Coronary artery (tissue), 2 donors: ENCODE measurements around the gene AGXT.

ENCODE experiments used
- DNase-seq: peaks from one replicate; pipeline ENCODE4 v3.0.0-alpha.2; 2017; ENCODE audit warnings: low spot score
- H3K27ac ChIP-seq, 2 donors: fragments of 200-600 bp; sonication (generic); one replicate each; pipeline ENCODE4 v1.5.1; 2016 to 2019
- H3K4me3 ChIP-seq: fragments of 200-600 bp; sonication (generic); 2 replicates; pipeline ENCODE4 v1.5.1; 2016; ENCODE audit warnings: mild to moderate bottlenecking, moderate library complexity
- TF ChIP-seq, protein P1 (sequence below): fragments of 200-600 bp; sonication (generic); IDR thresholded peaks from one replicate; pipeline ENCODE4 v1.5.1; 2019; ENCODE audit warnings: antibody characterized with exemption

AGXT gene

DNA sequence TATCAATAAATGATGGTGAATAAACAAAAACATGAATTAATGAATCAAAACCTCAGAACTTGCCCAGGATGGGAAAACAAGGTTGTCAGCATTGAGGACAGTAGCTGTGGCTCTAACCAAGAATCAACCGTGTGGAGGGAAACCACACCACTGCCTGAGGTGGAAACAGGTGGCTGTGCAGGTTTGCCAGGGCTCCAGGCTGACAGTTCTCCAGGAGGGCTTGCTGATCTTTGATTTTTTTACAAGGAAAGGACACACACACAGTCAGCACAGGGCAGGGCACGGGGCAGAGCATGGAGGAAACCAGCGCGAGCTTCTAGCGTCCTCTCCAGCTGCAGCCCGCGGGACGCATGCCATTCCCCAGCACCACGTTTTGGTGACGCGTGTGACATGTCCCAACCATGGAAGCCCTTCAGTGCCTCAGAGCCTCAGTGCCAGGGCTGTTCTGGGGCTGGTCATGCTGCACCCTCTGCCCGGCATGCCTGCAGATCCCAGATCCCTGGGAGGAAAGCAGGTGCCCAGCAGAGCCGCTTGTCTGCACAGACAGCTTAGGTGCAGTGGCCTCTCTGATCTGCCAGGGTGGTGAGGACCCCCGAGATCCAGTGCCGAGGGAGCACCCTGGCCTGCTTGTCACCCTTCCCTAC lies 15.8 kb upstream of the AGXT start:
- TF ChIP-seq, protein P1, sequence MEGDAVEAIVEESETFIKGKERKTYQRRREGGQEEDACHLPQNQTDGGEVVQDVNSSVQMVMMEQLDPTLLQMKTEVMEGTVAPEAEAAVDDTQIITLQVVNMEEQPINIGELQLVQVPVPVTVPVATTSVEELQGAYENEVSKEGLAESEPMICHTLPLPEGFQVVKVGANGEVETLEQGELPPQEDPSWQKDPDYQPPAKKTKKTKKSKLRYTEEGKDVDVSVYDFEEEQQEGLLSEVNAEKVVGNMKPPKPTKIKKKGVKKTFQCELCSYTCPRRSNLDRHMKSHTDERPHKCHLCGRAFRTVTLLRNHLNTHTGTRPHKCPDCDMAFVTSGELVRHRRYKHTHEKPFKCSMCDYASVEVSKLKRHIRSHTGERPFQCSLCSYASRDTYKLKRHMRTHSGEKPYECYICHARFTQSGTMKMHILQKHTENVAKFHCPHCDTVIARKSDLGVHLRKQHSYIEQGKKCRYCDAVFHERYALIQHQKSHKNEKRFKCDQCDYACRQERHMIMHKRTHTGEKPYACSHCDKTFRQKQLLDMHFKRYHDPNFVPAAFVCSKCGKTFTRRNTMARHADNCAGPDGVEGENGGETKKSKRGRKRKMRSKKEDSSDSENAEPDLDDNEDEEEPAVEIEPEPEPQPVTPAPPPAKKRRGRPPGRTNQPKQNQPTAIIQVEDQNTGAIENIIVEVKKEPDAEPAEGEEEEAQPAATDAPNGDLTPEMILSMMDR = no peak
- Histone ChIP-seq H3K4me3 (no peak overlapping the region), H3K27ac (no peak overlapping the region)
- no peak for DNase-seq

DNA sequence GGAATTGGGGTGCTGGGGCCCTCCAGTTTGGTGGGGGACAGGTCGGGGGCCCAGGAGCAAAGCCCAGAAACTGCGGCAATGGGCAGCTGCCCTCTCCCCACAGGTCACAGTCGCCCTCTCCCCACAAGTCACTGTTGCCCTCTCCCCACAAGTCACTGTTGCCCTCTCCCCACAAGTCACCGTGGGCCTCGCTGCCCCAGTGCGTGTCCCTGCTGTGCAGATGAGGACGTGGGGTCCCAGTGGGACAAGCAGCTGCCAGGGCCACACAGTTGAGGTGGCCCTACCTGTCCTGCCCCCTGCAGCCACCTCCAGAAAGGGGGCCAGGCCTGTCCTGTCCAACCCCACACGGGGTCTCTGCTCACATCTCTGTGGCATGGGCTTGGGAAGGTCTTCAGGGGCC lies 13.0 kb upstream of the AGXT start:
- TF ChIP-seq, protein P1 = no peak
- DNase-seq = no peak
- no peak overlapping the region for H3K27ac ChIP-seq
- no peak overlapping the region for H3K4me3 ChIP-seq

DNA sequence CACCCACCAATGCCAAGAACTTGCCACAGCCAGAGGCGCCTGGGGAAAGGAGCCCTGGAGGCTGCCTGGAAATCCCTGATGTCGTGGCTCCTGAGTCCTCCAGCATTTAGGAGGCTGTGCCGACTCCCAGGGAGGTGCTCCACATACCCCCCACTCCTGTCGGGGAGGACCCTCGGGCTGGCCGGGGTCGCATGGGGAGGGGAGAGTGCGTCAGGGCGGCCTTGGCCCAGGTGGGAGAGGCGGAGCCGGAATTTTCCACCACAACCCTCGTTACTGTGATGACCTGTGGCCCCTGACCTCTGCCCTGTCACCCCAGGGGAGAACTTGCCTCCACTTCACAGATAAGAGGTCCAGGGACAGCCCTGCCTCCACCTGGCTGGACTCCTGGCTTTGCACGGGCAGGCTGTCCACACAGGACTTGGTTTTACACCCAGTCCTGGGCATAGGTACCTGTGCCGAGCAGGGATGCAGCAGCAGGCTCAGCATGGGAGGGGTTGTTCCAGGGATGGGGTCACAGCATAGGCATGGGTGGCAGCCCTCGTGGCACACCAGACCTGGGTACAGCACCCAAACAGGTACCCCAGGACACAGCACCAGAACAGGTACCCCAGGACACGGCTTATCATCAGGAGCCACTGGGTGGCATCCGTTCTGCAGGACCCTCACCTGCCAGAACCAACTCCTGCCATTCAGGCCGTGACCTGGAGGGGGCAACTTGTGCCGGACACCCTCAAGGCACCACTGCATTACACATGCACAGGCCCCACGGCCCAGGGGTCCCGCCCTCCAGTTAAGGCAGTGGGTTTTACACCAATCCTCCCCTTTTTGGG lies 12.3 kb upstream of the AGXT start:
- TF ChIP-seq, protein P1 = no peak
- DNase-seq = peak; percentile 67
- H3K4me3 ChIP-seq = no peak overlapping the region
- H3K27ac ChIP-seq = no peak overlapping the region

DNA sequence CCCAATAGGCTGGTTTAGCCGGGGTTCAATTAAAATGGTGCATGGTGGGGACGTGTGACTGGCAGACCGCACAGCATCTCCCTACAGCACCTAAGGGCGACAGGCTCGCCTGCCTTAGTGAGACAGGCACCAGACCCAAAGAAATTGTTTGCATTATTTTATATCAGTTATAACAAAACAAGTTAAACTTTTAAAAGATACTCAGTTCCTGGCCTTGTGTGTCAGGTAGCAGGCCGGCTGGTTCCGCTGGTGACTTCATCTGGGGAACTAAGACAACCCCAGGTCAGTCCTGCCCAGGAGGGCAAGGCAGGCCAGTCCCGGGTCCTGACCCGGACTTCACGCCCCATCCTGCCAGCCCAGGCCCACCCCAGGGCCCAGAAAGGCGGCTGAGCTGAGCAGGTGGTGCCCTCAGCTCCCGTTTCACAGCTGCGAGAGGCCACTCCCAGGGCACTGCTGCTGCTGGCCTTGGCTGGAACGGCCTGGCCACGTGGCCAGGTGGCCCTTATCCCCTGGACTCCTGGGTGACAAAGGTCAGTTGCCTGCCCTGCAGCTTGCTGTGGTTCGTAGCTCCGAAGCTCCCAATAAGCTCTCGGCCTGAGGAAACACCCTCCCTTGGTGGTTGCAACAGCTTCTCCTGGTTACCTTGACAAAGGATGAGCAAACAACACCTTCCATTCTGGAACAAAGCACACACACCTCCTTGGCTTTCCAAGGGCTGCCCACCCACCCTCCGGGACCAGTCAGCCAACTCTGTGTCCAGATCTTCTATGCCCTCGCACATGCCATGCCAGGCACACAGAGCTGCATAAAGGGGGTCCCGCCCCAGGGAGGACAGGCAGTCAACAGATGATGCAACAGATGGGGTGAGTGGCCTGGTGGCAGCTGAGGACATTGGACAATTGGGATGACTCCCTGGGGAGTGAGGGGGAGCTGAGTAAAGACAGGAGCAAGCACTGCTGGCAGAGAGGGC lies 11.3 kb upstream of the AGXT start:
- Histone ChIP-seq H3K27ac (no peak overlapping the region), H3K4me3 (no peak overlapping the region)
- TF ChIP-seq, protein P1 = no peak
- no peak for DNase-seq

DNA sequence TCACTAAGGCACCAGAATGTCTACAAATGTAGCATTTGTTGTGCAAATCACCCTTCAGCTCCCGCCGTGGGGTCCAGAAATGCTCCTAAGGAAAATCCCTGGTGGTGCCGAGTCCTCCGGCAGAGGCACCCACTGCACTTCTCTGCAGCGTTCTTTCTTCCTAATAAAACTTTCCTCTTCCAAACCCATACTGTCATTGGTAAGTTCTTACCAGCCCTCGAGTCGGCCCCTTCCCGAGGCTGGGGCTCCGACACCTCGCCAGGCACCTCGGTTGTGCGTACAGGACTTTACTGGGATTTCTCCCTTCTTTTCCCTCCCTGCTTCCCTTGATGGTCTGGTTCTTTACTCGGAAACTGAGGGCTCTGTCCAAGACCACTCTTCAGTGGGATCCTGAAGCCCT lies 10.3 kb upstream of the AGXT start:
- Histone ChIP-seq H3K27ac (no peak overlapping the region), H3K4me3 (no peak overlapping the region)
- no peak for DNase-seq
- TF ChIP-seq, protein P1 = no peak

DNA sequence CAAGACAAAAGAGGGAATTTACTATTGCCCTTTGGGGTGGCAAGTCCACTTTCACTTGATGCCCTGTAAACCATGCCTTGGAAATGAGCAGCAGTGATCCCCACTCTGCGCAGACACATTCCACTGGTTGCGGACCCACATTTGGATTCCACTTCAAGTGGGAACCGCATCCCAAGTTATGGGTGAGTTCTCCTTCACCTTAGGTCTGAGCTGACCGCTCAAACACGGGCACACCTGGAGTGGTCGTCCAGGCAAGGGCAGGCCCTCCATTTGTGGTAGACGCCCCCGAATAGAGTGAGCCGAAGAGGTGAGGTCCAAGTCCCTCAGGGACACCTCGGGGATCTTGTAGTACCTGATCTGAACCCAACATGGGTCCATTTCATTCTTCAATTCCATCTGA lies 9.8 kb upstream of the AGXT start:
- DNase-seq = no peak
- Histone ChIP-seq H3K4me3 (no peak overlapping the region), H3K27ac (no peak overlapping the region)
- TF ChIP-seq, protein P1 = no peak
